Sciatic nerve (tissue), 2 donors: ENCODE results near the gene ACLY. TPM values are rescaled to one million over a fixed set of nuclear protein-coding genes. Genes with fewer than 3 reads are reported as not detected.

Experiments
- ATAC-seq: fragments of 200-7000 bp; cut with Tn5 transposase; one replicate; pipeline ENCODE4 v1.9.1; 2020; ENCODE audit warnings: mild to moderate bottlenecking, moderate library complexity
- DNase-seq: peaks from one replicate; pipeline ENCODE4 v3.0.0-alpha.2; 2020; ENCODE audit warnings: low spot score
- intact Hi-C: fragments of 100-400 bp; cut with DNase I; formaldehyde crosslinking; loops from one replicate; pipeline ENCODE4 v1.14.2; 2022
- total RNA-seq: library from RNA; stranded (reverse); fragmentation: NEBNext Ultra II Directional; extraction: Animal tissue kit (Norgen Biotek cat#: 25700); gene quantifications from one replicate; pipeline ENCODE4 v1.2.1, GENCODE V29; 2021
- donor health status: DM: no; HTN: no; CAD: no.
- donor health status: DM: no; HTN: no; CAD: no.

The ACLY gene
- 139 TPM for total RNA-seq

DNA sequence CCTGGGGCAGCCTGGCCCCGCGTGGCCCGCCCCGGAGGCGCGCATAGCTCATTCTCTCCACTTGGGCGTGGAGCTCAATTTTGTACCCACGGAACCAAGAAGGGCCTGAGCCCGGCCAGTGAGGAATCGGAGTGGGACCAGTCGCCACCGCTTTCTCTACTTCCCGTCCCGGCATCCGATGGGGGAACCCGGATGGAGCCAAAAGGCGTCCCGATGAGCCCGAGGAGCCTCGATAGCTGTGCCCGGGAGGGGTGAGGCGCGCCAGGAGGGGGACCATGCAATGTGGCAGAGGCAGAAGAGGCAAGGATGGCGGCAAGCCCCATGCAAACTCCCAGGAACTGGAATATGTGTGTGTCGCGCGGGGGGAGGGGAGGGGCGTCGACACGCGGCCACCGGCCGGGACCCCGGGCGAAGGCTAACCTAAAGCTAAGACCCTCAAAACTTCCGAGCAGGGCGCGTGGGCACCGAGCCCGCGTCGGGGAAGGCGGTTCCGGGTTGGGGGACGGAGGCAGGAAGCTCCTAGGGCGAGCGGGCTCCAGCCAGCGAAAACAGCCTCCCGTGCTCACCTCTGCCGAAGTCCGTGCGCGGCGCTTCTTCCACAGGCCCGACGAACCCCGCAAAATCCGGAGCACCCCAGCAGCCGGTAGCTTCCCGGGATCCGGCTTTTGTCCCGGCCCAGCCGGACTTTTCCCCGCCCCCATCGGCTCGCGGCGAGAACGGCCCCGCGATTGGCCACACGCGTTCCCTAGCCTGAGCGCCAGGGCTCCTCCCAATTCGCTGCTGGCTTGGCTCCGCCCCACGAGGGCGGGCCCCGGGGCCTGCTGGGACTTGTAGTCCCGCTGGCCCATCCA, at the start of gene ACLY:
Gene ACLY (minus strand): TSS at position 638 of the 851 bp plus-strand sequence. CDS start 5,078 bp downstream, outside the sequence.
- intact Hi-C loops = loop anchor here (5.0 kb wide), 1 partner anchor 1801 kb away; no protein-coding TSS in a partner anchor
- ATAC-seq = peak; percentile 96
- DNase-seq = peak; percentile 98

DNA sequence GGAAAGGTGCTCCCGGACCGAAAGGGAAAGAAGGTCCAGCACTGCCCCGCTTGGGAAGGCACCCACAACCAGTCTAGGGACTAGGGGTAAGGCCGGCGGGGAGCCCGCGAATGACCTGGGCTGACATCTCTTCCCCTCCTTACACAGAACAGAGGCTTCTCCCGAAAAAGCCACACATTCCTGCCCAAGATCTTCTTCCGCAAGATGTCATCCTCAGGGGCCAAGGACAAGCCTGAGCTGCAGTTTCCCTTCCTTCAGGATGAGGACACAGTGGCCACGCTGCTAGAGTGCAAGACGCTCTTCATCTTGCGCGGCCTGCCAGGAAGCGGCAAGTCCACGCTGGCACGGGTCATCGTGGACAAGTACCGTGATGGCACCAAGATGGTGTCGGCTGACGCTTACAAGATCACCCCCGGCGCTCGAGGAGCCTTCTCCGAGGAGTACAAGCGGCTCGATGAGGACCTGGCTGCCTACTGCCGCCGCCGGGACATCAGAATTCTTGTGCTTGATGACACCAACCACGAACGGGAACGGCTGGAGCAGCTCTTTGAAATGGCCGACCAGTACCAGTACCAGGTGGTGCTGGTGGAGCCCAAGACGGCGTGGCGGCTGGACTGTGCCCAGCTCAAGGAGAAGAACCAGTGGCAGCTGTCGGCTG, 49.3 kb upstream of the ACLY start:
- intact Hi-C loops = loop anchor here (2.0 kb wide), 1 partner anchor 41 kb away; no protein-coding TSS in a partner anchor
- ATAC-seq = no peak
- no peak for DNase-seq

DNA sequence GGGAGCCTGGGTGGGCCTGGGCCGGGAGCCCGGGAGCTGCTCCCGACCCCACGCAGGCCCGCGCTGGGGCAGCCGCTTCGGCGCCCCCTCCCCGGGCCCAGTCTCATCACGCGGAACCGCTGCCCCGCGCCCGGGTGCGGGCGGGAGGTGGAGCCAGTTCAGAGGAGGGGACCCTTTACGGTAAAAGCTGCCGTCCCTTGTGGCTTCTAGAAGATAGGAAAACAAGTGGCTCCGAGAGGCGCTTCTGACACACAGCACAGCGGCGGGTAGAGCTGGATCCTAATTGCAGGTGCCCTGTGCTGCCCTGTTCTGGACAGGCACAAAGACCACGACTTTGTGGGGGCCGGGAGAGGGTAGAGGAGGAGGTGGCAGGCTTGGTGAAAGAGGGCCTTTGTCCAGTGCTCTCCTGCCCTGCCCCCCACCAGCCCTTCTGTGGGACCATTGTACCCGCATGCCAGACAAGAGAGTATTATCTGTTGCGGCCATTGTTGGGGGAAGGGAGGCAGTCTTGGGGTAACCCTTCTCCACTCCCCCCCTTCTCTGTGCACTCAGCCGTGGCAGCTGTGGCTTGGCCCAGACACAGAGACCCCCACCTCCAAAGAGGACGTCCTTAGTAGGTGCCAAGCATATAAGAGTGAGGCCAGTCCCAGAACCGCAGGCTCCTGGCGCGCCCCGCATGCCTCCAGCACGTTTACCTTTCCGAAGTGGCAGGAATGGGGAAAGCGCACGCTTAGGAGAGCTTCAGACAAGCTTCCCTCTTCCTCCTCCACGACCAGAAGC, 48.6 kb upstream of the ACLY start:
- DNase-seq (peak; percentile 87), ATAC-seq (peak; percentile 57)
- intact Hi-C loops = loop anchor here (2.0 kb wide), 1 partner anchor 41 kb away; no protein-coding TSS in a partner anchor

- DNase-seq (peak; percentile 95), ATAC-seq (peak; percentile 93)
- intact Hi-C loops = loop anchor here (2.0 kb wide), 1 partner anchor 42 kb away; no protein-coding TSS in a partner anchor
Measured at GRCh38 chr17:41966463-41967140, 47.9 kb upstream of the ACLY start, which contains the start of gene CNP. Gene CNP (plus strand): TSS chr17:41966795. CDS start chr17:41966885, 90 bp downstream.

DNA sequence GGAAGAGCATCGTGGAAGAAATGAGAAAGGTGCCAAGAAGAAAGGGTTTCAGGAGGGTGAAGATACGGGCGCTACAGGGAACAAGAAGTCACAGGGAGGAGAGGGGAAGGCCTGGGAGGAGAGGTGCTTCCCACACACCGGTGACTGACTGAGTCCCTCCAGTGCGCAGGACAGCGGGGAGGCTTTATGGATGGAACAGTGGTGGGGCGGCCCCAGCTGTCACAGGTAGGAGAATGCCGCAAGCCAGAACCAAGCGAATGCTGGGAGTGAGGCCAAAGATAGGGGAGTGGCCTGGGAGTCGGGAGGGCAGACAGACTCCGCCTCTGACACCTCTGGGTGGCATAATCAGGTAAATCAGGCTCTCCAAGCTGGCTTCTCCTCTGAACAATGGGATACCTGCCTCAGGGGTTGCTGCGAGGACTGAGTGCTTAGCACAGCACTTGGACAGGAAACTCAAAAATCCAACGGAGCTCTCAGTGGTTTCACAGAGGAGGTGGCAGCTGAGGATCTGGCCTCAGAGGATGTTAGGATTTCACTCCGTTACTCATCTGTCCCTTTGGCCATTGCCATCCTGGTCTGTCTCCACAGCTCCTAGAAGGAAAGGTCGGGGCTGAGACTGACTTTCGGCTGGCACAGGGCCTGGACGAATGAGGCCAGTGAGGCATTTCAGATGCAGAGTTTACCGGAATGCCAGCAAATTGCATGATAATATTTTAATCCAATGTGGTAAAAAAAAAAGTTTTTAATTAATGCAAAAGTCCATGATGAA, 47.1 kb upstream of the ACLY start:
- ATAC-seq (peak; percentile 17), DNase-seq (no peak)
- intact Hi-C loops = loop anchor here (2.0 kb wide), 1 partner anchor 43 kb away; no protein-coding TSS in a partner anchor

GRCh38 chr17:41962768-41963434, 44.1 kb upstream of the ACLY start:
- DNase-seq (peak; percentile 87), ATAC-seq (peak; percentile 45)
- intact Hi-C loops = loop anchor here (5.0 kb wide), 1 partner anchor 154 kb away; no protein-coding TSS in a partner anchor

GRCh38 chr17:41962111-41962510, 43.4 kb upstream of the ACLY start:
- no peak for DNase-seq
- no peak for ATAC-seq
- intact Hi-C loops = loop anchor here (5.0 kb wide), 1 partner anchor 155 kb away; no protein-coding TSS in a partner anchor

DNA sequence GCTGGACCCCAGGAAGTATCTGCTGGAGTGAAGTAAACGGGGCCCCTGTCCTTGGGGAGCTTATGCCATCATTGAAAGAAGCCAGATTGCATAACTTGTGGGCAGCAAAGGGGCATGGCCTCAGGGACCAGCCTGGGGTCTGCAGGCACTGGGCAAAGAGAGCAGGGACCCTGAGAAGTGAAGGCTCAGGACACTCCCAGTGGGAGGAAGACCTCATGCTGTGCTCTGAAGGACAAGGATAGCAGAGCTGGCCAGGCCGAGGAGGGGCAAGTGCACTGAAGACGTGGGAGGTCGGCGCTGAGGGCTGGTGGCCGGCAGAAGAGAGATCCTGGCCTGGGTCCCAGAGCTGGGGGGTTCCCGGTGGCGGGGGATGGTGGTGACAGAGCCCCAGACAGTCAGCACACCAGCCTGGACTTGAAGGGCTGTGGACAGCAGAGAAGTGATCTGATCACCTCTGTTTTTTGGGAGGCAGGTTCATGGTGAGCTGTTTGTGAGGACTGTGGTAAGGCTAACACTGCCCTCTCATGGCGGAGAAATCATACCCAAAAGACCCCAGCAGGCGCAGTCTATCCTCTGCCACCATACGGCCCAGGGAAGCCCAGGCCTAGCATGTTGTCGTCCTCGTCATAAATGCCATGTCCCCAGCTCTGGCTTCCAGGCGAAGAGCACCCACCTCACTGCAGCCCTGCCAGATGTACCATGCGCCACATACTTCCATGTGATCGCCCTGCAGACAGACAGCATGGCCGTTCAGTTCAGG, 40.8 kb upstream of the ACLY start:
- intact Hi-C loops = loop anchor here (5.0 kb wide), 1 partner anchor 158 kb away; no protein-coding TSS in a partner anchor
- DNase-seq (no peak), ATAC-seq (peak; percentile 65)

- intact Hi-C loops = no loop called here
- DNase-seq (no peak), ATAC-seq (peak; percentile 4)
Measured at GRCh38 chr17:41959030-41959335, 40.2 kb upstream of the ACLY start.

GRCh38 chr17:41957869-41958439, 39.2 kb upstream of the ACLY start:
- ATAC-seq (no peak), DNase-seq (no peak)
- intact Hi-C loops = no loop called here

DNA sequence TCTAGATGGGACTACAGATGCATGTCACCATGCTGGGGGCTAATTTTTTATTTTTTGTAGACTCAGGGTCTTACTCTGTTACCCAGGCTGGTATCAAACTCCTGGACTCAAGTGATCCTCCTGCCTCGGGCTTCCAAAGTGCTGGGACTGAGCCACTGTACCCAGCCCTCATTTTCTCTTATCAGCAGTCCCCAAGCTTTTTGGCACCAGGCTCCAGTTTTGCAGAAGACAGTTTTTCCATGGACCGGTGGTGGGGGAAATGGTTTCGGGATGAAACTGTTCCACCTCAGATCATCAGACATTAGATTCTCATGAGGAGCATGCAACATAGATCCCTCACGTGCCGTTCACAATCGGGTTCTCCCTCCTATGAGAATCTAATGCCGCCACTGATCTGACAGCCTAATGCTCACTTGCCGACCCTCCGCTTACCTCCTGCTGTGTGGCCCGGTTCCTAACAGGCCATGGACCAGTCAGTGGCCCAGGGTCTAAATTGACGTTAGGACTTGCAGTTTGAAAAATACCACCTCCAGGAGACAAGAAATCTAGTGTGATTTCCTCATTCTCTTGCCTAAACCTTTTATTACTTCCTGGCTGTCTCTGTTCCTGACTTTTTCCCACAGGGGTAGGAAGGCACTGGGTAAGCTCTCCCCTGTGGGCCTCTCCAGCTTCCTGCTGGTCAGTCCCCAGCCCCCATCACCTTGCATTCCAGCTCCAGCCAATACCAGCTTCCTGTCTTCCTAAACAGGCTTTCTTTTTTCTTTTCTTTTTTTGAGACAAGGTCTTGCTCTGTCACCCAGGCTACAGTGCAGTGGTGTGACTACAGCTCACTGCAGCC, 38.5 kb upstream of the ACLY start:
- no peak for DNase-seq
- intact Hi-C loops = no loop called here
- no peak for ATAC-seq

DNA sequence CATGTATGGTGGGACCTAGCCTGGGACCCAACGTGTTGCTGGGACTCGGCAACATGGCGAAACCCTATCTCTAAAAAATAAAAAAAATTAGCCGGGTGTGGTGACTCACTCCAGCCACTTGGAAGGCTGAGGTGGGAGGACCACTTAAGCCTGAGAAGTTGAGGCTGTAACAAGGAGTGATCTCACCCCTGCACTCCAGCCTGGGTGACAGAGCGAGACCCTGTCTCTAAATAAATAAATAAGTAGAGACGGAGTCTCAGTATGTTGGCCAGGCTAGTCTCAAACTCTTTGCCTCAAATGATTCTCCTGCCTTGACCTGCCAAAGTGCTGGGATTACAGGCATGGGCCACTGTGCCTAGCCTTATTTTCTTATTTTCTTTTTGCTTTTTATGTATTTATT, 37.8 kb upstream of the ACLY start:
- ATAC-seq = no peak
- intact Hi-C loops = no loop called here
- no peak for DNase-seq

- intact Hi-C loops = no loop called here
- no peak for DNase-seq
- ATAC-seq = no peak
Measured at GRCh38 chr17:41948762-41949460, 30.2 kb upstream of the ACLY start.

DNA sequence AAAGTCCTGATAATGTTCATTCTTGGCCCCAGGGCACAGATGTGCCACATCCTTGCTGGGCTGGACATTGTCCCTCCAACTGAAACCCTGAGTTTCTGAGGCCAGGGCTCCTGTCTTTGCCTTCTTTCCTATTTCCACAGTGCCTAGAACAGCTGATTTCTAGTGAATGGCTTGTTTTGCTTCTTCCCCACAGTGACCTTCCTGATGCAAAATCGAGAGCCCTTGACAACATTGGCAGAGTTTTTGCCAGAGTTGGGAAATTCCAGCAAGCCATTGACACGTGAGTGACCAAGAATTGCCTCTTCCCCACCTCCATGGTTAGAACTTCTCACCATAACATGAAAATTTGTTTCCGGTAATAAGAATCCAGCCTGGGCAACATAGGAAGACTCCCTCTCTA, 26.2 kb upstream of the ACLY start:
- ATAC-seq = no peak
- no peak for DNase-seq
- intact Hi-C loops = no loop called here

DNA sequence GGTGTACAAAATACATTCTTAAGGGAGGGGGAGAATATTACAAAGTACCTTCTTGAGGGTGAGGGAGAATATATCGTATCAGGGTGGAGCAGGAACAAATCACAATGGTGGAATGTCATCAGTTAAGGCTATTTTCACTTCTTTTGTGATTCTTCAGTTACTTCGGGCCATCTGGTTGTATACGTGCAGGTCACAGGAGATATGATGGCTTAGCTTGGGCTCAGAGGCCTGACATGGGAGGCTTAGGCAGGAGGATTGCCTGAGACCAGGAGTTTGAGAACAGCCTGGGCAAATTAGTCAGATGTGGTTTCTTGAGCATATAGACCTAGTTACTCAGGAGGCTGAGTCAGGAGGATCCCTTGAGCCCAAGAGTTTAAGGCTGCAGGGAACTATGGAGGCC, 24.7 kb upstream of the ACLY start:
- ATAC-seq (no peak), DNase-seq (no peak)
- intact Hi-C loops = no loop called here
